GM10248 (cell line): ENCODE results near the gene LOXL3.

Experiments used
- CTCF ChIA-PET: fragments of 300-600 bp; sonication (Branson Sonifier 250); formaldehyde crosslinking; extraction: SDS; loops from one replicate; lab custom pipeline; 2021; ENCODE audit warnings: antibody characterized with exemption; lab: Yijun Ruan, JAX
- POLR2A ChIA-PET: fragments of 350-650 bp; sonication (Branson Sonifier 250); formaldehyde crosslinking; extraction: SDS; loops from one replicate; lab custom pipeline; 2020; ENCODE audit warnings: antibody characterized with exemption; lab: Yijun Ruan, JAX
- DNase-seq: peaks from one replicate; pipeline ENCODE4 v3.0.0; 2012; ENCODE audit errors: extremely low spot score
- TF ChIP-seq, protein P1 (sequence below): IDR thresholded peaks from 2 replicates; pipeline ENCODE4 v1.5.1; 2012; ENCODE audit warnings: mild to moderate bottlenecking, low read depth; ENCODE audit errors: extremely low read depth, missing control alignments, control extremely low read depth

Gene LOXL3

DNA sequence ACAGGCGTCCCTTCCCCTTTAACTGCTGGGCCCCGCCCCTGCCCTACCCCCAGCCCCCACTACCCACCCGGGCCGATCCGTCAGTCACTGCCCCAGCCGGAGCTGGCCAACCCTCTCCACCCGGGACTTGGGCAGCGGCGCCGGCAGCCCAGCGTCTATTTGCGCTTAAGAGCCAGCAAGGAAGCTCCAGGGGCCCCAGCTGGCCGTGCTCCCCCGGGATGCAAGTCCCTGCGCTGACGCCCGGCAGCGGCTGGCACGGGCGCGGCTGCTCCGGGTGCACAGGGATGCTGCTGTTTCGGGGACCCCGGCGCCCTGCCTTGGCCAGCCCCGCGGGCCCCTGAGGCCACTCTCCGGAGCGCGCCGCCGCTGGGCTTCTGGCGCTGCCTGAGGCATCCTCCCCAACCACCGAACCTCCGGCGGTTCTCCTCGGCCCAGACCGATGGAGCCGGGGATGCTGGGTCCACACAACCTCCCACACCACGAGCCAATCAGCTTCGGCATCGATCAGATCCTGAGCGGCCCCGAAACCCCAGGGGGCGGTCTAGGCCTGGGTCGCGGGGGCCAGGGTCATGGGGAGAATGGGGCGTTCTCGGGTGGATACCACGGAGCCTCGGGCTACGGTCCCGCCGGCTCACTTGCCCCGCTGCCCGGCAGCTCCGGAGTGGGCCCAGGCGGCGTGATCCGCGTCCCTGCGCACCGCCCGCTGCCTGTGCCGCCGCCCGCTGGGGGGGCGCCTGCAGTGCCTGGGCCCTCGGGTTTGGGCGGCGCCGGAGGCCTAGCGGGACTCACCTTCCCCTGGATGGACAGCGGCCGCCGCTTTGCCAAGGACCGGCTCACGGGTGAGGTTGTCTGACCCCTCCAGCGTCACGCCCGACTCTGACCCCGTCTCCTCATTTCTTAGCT, 39.1 kb downstream of the LOXL3 start, which contains the start of gene TLX2:
TSS of gene TLX2 (plus strand) at position 83 of the 903 bp plus-strand sequence. CDS start at position 440, 357 bp downstream.
- POLR2A ChIA-PET, result interaction anchor here (0.7 kb wide), 1 partner anchor 8 kb away, joined by 4 read pairs; no protein-coding TSS in a partner anchor
- CTCF ChIA-PET, result interaction anchor here (1.0 to 3.9 kb wide), 4 partner anchors 17 to 74 kb away, joined by 3 to 10 read pairs (median 4); partner anchors contain the start of genes CCDC142 and TTC31
- DNase-seq, result peak; percentile 31
- TF ChIP-seq, protein P1, sequence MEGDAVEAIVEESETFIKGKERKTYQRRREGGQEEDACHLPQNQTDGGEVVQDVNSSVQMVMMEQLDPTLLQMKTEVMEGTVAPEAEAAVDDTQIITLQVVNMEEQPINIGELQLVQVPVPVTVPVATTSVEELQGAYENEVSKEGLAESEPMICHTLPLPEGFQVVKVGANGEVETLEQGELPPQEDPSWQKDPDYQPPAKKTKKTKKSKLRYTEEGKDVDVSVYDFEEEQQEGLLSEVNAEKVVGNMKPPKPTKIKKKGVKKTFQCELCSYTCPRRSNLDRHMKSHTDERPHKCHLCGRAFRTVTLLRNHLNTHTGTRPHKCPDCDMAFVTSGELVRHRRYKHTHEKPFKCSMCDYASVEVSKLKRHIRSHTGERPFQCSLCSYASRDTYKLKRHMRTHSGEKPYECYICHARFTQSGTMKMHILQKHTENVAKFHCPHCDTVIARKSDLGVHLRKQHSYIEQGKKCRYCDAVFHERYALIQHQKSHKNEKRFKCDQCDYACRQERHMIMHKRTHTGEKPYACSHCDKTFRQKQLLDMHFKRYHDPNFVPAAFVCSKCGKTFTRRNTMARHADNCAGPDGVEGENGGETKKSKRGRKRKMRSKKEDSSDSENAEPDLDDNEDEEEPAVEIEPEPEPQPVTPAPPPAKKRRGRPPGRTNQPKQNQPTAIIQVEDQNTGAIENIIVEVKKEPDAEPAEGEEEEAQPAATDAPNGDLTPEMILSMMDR, result no peak

DNA sequence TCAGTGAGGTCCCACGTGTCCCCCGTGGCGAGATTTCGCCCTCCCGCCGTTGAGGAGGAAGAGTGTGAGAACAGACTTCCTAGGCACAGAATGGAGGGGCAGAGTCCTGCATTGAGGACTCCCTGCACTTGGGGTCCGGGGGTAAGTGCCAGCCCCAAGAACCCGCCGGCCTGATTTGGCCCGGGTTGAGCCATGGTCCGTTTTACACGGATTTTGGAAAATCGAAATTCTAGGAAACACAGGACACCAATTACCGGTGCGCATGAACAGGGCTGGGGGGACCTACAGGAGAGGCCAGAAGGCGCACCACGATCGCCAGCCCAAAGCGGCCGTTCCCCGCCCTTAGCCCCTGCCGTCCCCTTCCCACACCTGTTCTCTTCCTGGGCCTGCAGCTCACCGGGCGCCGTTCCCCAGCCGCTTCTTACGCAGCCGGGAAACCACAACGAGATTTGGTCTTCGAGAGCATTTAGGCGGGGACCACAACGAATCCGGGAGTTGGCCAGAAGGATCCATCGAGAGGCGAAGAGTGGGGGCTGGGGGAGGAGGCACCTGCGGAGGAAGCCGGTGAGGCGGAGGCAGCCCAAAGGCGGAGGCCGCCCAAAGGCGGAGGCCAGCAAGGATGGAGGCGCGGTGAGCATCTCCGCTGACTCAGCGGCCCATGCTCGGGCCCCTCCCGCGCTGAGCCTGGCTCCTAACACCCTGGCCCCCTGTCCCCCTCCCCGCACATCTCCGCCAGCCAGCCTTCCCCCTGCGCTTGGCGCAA, 40.0 kb downstream of the LOXL3 start:
- ChIA-PET POLR2A (interaction anchor here (0.7 kb wide), 1 partner anchor 9 kb away, joined by 4 read pairs; no protein-coding TSS in a partner anchor), CTCF (interaction anchor here (1.1 to 3.9 kb wide), 3 partner anchors 16 to 72 kb away, joined by 3 to 10 read pairs (median 4); partner anchors contain the start of genes CCDC142 and TTC31)
- peak; percentile 32 for DNase-seq

DNA sequence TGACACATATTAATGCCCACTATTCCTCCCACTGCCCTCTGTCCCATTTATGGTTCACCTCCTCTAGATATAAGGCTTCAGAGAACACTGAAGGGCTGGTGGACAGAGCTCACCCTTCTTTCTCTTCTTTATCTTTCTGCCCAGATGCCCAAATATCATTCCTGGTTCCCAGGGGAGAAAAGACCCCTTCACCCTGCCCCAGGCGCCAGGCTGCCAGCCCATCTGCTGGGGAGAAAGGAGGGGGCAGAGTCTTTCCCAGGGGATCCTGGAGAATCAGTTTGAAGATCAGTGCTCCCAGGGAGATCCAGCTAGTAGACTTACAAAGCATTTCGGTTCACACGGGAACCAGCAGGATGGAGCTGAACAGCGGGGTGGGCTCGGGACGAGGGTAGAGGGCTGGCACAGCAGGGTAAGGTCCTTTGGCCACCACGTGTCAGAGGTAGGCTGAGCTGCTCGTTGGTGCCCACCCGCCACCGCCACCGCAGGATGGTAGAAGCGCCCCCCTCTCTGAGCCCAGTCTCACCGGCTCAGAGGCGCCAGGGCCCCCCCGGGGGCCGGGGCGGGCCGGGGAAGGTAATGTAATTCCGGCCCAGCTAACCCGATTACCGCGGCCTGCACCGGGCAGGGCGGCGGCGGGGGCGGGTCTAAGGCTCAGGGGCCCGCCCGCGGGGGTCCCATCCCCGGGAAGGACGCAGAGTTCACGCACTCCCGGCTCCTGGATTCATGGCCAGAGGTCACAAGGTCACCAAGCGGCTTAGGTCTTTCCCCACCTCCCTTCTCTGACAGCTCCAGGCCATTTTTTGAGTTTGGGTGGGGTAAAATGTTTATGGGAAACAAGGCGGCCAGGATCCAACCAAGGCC, 40.8 kb downstream of the LOXL3 start:
- POLR2A ChIA-PET, result no interaction called here

More for the DNA sequence above, 40.0 kb downstream of the LOXL3 start:
- TF ChIP-seq, protein P1, result no peak

DNA sequence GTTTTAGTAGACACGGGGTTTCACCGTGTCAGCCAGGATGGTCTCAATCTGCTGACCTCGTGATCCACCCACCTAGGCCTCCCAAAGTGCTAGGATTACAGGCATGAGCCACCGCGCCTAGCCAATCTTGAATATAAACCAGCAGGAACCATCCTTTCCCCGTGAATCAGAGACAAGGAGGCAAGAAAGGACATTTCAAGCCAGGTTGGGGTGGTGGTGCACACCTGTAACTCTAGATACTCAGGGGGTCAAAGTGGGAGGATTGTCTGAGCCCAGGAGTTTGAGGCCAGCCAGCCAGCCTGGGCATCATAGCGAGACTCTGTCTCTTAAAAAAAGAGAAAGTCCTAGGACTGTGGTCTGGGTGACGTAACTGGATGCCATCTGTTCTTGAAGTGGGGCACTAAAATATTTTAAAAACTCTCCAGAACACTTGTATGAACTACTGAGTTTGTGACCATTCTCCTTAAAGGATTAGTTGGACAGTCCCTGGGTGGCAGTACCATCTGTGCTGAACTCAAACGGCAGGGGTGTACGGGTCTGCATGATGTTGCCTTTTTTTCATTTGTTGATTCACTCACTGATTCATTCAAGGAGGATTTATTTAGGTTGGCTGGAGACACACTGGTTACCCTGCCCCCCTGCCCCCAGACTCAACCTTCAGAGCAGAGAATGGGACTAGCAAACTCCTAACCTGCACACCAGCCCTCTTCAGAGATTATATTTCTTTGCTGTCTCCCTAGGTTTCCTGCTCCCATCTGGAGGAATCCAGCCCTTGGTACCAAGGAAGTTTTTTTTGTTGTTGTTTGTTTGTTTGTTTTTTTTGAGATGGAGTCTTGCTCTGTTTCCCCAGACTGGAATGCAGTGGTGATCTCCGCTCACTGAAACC, 42.4 kb downstream of the LOXL3 start:
- ChIA-PET CTCF (interaction anchor here (3.9 kb wide), 1 partner anchor 28 kb away, joined by 10 read pairs; the partner anchor contains the start of genes CCDC142 and TTC31), POLR2A (no interaction called here)
- TF ChIP-seq, protein P1, result no peak
- DNase-seq, result no peak

More for the DNA sequence above, 40.8 kb downstream of the LOXL3 start:
- CTCF ChIA-PET, result interaction anchor here (1.1 to 3.9 kb wide), 2 partner anchors 16 to 30 kb away, joined by 3 to 10 read pairs; partner anchors contain the start of genes CCDC142 and TTC31
- no peak for DNase-seq
- TF ChIP-seq, protein P1, result no peak

DNA sequence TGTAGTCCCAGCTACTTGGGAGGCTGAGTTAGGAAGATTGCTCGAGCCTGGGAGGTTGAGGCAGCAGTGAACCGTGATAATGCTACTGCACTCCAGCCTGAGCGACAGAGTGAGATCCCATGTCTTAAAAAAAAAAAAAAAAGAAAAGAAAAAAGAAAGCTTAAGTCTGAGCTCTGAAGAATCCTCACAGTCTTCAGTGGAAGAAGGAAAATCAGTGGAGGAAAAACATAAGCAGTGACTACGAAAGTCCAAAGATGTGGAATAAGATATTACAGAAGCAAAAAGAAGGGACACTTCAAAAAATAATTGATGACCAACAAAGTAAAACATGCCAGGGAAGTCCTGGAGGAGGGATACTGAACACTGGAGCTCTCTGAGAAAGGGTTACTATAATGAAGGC, 43.5 kb downstream of the LOXL3 start:
- DNase-seq, result no peak
- TF ChIP-seq, protein P1, result no peak
- ChIA-PET POLR2A (interaction anchor here (0.5 to 0.6 kb wide), 2 partner anchors 351 to 573 kb away, joined by 3 to 6 read pairs; no protein-coding TSS in a partner anchor), CTCF (interaction anchor here (0.7 to 2.4 kb wide), 8 partner anchors 9 to 78 kb away, joined by 3 to 21 read pairs (median 6); partner anchors contain the start of genes AUP1, CCDC142, HTRA2 and MRPL53)
